BE2C (cell line): ENCODE results near the gene VPS39.

Source experiments
- DNase-seq: peaks from one replicate; pipeline ENCODE4 v3.0.0-alpha.2; 2020
- H3K27me3 ChIP-seq: fragments of 250-450 bp; sonication (Bioruptor Pico); 2 replicates; pipeline ENCODE4 v1.5.1; 2020; ENCODE audit warnings: mild to moderate bottlenecking
- H3K36me3 ChIP-seq: fragments of 250-450 bp; sonication (Bioruptor Pico); 2 replicates; pipeline ENCODE4 v1.5.1; 2020; ENCODE audit warnings: mild to moderate bottlenecking
- H3K4me1 ChIP-seq: fragments of 250-450 bp; sonication (Bioruptor Pico); 2 replicates; pipeline ENCODE4 v1.5.1; 2020
- H3K4me3 ChIP-seq: 2 replicates; pipeline ENCODE4 v1.5.1; 2011; ENCODE audit warnings: low read depth, low read length
- H3K9me3 ChIP-seq: fragments of 250-450 bp; sonication (Bioruptor Pico); 2 replicates; pipeline ENCODE4 v1.5.1; 2020
- TF ChIP-seq, protein P1 (sequence below): IDR thresholded peaks from 2 replicates; pipeline ENCODE4 v1.5.1; 2012; ENCODE audit warnings: mild to moderate bottlenecking, low read depth, low read length

The VPS39 gene

GRCh38 chr15:42218953-42219592 lies 11.0 kb upstream of the VPS39 start:
- DNase-seq = no peak
- no peak overlapping the region for H3K4me3 ChIP-seq
- H3K4me1 ChIP-seq = no peaks in the 10 kb centered on the region
- H3K36me3 ChIP-seq = peaks cover 24% of the 10 kb centered on the region
- H3K9me3 ChIP-seq = no peaks in the 10 kb centered on the region
- TF ChIP-seq, protein P1, sequence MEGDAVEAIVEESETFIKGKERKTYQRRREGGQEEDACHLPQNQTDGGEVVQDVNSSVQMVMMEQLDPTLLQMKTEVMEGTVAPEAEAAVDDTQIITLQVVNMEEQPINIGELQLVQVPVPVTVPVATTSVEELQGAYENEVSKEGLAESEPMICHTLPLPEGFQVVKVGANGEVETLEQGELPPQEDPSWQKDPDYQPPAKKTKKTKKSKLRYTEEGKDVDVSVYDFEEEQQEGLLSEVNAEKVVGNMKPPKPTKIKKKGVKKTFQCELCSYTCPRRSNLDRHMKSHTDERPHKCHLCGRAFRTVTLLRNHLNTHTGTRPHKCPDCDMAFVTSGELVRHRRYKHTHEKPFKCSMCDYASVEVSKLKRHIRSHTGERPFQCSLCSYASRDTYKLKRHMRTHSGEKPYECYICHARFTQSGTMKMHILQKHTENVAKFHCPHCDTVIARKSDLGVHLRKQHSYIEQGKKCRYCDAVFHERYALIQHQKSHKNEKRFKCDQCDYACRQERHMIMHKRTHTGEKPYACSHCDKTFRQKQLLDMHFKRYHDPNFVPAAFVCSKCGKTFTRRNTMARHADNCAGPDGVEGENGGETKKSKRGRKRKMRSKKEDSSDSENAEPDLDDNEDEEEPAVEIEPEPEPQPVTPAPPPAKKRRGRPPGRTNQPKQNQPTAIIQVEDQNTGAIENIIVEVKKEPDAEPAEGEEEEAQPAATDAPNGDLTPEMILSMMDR = no peak
- H3K27me3 ChIP-seq = no peaks in the 10 kb centered on the region

DNA sequence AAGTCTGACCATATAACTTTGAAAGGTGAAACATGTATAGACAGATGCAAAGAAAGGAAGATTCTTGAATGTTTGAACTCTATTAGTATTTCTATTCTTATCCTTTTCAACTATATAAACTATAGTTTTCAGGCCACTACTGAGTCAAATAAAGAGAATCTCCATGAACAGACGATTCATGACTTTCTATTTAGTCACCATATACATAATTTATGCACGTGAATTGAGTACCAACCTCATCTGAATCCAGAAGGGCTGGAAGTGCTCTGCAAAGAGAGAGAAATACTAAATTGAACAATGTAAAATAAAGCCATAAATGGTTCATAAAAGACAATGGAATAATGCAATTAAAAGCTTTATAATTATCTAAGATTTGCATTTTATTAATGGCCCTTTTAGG lies 9.5 kb upstream of the VPS39 start:
- Histone ChIP-seq H3K36me3 (peaks cover 30% of the 10 kb centered on the region), H3K27me3 (no peaks in the 10 kb centered on the region), H3K4me3 (no peak overlapping the region), H3K9me3 (no peaks in the 10 kb centered on the region), H3K4me1 (no peaks in the 10 kb centered on the region)
- TF ChIP-seq, protein P1 = no peak
- no peak for DNase-seq

DNA sequence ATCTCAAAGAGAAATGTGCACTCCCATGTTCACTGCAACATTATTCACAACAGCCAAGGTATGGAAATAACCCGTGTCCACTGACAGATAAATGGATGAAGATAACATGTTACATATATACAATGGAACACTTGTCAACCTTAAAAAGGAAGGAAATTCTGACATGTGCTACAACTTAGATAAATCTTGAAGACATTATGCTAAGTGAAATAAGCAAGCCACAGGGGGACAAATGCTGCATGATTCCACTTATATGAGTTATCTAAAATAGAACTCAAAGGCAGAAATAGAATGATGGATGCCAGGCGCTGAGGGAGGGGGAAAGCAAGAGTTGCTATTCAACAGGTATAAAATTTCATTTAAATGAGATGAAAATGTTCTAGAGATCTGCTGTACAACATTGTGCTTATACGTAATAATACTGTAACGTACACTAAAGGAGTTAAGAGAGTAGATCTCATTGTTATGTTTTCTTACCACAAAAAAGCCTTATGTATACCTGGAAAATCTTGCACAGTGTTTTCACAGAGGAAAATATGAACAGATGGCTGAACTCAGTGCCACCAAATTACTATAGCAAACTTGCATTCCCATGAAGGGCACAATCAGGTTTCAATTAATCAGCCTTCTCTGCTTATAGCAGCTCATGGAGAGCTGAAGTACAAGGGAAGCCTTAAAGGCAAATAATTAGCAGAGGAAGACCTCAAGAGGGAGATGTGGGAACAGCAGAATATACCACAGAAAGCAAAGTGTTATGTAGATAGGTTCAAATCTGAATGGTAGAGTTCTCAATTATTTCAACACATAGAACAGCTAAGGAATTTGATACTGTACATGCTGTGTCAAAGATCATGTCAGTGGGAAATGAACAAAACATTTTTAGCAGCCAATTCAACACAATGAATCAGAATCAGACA lies 8.1 kb upstream of the VPS39 start:
- Histone ChIP-seq H3K4me1 (no peaks in the 10 kb centered on the region), H3K36me3 (peaks cover 33% of the 10 kb centered on the region), H3K4me3 (no peak overlapping the region), H3K9me3 (no peaks in the 10 kb centered on the region), H3K27me3 (no peaks in the 10 kb centered on the region)
- no peak for DNase-seq
- TF ChIP-seq, protein P1 = peak; percentile 15; the same call in 1 of the 2 replicates

DNA sequence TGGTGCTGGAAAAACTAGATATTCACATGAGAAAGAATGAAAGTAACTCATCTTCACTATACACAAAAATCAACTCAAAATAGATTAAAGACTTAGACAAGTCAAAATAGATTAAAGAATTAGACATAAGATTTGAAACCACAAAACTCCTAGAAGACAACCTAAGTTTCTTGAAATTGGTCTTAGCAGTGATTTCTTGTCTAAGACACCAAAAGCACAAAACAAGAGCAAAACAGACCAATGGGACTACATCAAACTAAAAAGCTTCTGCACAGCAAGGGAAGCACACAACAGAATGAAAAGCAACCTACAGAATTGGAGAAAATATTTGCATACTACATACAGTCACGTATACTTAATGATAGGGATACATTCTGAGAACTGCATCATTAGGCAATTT lies 6.5 kb upstream of the VPS39 start:
- Histone ChIP-seq H3K27me3 (no peaks in the 10 kb centered on the region), H3K4me1 (no peaks in the 10 kb centered on the region), H3K36me3 (peaks cover 35% of the 10 kb centered on the region), H3K9me3 (no peaks in the 10 kb centered on the region), H3K4me3 (no peak overlapping the region)
- TF ChIP-seq, protein P1 = no peak
- DNase-seq = no peak

- Histone ChIP-seq H3K36me3 (peaks cover 24% of the 10 kb centered on the region), H3K27me3 (no peaks in the 10 kb centered on the region), H3K9me3 (no peaks in the 10 kb centered on the region), H3K4me3 (no peak overlapping the region), H3K4me1 (no peaks in the 10 kb centered on the region)
- TF ChIP-seq, protein P1 = no peak
- no peak for DNase-seq
Measured at GRCh38 chr15:42213511-42213910, 5.4 kb upstream of the VPS39 start.

GRCh38 chr15:42210696-42211095 lies 2.6 kb upstream of the VPS39 start:
- DNase-seq = no peak
- TF ChIP-seq, protein P1 = no peak
- Histone ChIP-seq H3K4me3 (no peak overlapping the region), H3K27me3 (no peaks in the 10 kb centered on the region), H3K36me3 (peaks cover 18% of the 10 kb centered on the region), H3K4me1 (no peaks in the 10 kb centered on the region; the same call in 1 of the 2 replicates), H3K9me3 (no peaks in the 10 kb centered on the region)
